ENCODE data around the gene HTRA3. TPM values are rescaled to one million over a fixed set of nuclear protein-coding genes. Genes with fewer than 3 reads are reported as not detected.

Gene HTRA3
- total and polyA plus RNA-seq, 2 experiments from 2014 or later: 19.4 to 34.9 TPM

DNA sequence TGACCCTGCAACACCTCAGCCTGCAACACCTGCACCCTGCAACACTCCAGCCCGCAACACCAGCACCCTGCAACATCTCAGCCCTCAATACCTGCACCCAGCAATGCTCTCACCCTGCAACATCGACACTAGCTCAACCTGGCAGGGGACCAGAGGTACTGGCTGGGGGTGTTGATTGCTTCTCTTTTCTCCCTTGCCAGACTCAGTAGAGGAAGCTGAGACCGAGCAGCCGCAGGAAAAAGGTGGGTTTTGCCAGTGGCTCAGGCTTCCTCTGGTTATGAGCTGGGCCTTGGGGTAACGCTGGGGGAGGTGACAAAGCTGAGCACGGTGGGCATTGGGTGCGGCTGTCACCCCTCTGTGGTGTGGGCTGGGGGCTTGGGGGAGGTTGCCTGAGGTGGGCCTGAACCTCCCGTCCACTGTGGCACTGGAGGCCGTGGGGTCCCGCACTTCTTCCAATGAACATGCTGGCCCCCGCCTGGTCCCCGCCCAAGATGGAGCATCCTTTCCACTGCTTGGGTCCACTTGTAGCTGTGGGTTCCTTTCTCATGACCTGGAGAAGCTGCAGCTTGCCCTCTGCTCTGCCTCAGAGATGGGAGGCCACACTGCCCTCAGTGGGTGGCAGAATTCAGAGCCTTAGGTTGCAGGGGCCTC is 44.5 kb upstream of the HTRA3 start:
- Histone ChIP-seq H3K4me3 (no peak overlapping the region), H4K20me1 (ENCODE audit: insufficient read depth, poor library complexity, severe bottlenecking) (no peaks in the 10 kb centered on the region), H3K4me1 (ENCODE audit: insufficient read depth) (peaks cover 19% of the 10 kb centered on the region), H3K36me3 (replicated peaks; ENCODE audit: insufficient read depth, low read depth) (no peaks in the 10 kb centered on the region), H3K9me2 (replicated peaks; ENCODE audit: insufficient read depth) (no peaks in the 10 kb centered on the region), H3K4me2 (no peak overlapping the region), H2AFZ (no peak overlapping the region), H3K79me2 (no peaks in the 10 kb centered on the region), H3K27ac (peak overlapping the region; percentile 69), H3K27me3 (no peaks in the 10 kb centered on the region), H3K9me3 (ENCODE audit: low read depth) (no peaks in the 10 kb centered on the region)
- no peak for TF ChIP-seq EZH2phosphoT487 (IDR thresholded peaks at IDR 0.05; ENCODE audit: low read depth, severe bottlenecking, unreplicated experiment)
- DNase-seq (ENCODE audit: low spot score): no peak
- 92% methylated on average over 12 of the region's 12 CpGs for WGBS (ENCODE audit: low lambda C conversion rate, missing lambda C conversion rate)

DNA sequence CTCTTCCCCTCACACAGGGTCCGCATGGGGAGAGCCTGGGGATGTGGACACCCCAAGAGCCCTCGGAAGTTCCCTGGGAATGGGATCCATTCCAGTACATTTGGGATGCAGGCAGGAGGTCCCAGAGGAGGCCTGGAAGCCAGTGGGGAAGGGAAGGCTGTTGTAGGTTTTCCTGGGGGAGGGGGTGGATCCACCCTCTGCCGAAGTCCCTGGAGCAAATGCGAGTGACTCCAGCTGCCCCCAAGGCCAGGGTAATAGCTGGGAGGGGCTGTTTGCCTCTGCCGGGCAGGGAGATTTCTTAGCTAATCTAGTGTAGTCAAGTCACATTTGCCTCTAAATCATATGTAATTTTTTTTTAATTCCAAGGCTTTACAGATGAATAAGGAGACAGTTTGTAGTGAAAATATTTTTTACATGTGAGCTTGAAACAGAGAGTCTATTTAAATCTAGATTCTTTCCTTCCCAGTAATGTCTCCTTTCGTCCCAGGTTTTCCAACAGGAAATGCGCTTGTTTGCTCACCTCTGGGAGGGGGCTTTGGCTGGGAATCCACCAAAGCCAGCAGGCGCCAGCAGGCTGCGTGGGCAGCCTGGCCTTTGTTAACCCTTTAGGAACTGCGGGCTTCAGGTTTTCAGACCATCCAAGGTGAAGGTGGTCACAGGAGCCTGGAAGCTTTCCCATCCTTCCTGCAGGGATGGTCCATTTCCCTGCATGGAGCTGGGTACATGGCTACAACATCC is 43.7 kb upstream of the HTRA3 start:
- Histone ChIP-seq H3K4me3 (no peak overlapping the region), H3K27me3 (no peaks in the 10 kb centered on the region), H3K79me2 (no peaks in the 10 kb centered on the region), H2AFZ (no peak overlapping the region), H3K4me1 (ENCODE audit: insufficient read depth) (peaks cover 19% of the 10 kb centered on the region), H3K9me3 (ENCODE audit: low read depth) (no peaks in the 10 kb centered on the region), H3K27ac (peak overlapping the region; percentile 69), H3K36me3 (replicated peaks; ENCODE audit: insufficient read depth, low read depth) (no peaks in the 10 kb centered on the region), H4K20me1 (ENCODE audit: insufficient read depth, poor library complexity, severe bottlenecking) (no peaks in the 10 kb centered on the region), H3K4me2 (no peak overlapping the region), H3K9me2 (replicated peaks; ENCODE audit: insufficient read depth) (no peaks in the 10 kb centered on the region)
- DNase-seq (ENCODE audit: low spot score): no peak
- TF ChIP-seq, protein P1, sequence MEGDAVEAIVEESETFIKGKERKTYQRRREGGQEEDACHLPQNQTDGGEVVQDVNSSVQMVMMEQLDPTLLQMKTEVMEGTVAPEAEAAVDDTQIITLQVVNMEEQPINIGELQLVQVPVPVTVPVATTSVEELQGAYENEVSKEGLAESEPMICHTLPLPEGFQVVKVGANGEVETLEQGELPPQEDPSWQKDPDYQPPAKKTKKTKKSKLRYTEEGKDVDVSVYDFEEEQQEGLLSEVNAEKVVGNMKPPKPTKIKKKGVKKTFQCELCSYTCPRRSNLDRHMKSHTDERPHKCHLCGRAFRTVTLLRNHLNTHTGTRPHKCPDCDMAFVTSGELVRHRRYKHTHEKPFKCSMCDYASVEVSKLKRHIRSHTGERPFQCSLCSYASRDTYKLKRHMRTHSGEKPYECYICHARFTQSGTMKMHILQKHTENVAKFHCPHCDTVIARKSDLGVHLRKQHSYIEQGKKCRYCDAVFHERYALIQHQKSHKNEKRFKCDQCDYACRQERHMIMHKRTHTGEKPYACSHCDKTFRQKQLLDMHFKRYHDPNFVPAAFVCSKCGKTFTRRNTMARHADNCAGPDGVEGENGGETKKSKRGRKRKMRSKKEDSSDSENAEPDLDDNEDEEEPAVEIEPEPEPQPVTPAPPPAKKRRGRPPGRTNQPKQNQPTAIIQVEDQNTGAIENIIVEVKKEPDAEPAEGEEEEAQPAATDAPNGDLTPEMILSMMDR (IDR thresholded peaks at IDR 0.05; ENCODE audit: poor library complexity): no peak
- TF ChIP-seq EZH2 (IDR thresholded peaks at IDR 0.05; ENCODE audit: borderline replicate concordance) (no peak), EZH2phosphoT487 (IDR thresholded peaks at IDR 0.05; ENCODE audit: low read depth, severe bottlenecking, unreplicated experiment) (no peak)
- 31% methylated on average over 10 of the region's 10 CpGs for WGBS (ENCODE audit: low lambda C conversion rate, missing lambda C conversion rate)

DNA sequence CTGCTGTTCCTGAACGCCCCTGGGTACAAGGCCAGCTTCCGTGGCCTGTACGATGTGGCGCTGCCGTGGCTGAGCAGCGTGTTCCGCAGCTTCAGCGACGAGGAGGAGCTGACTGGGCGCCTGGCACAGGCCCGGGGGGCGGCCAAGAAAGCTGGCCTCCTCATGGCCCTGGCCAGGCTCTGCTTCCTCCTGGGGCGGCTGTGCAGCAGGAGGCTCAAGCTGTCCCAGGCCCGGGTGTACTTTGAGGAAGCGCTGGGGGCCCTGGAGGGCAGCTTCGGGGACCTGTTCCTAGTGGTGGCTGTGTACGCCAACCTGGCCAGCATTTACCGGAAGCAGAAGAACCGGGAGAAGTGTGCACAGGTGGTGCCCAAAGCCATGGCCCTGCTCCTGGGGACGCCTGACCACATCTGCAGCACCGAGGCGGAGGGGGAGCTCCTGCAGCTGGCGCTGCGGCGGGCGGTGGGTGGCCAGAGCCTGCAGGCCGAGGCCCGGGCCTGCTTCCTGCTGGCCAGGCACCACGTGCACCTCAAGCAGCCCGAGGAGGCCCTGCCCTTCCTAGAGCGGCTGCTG is 42.3 kb upstream of the HTRA3 start:
- Histone ChIP-seq H3K4me3 (no peak overlapping the region), H3K4me1 (ENCODE audit: insufficient read depth) (peaks cover 19% of the 10 kb centered on the region), H2AFZ (no peak overlapping the region), H3K36me3 (replicated peaks; ENCODE audit: insufficient read depth, low read depth) (no peaks in the 10 kb centered on the region), H3K4me2 (no peak overlapping the region), H3K9me2 (replicated peaks; ENCODE audit: insufficient read depth) (no peaks in the 10 kb centered on the region), H3K79me2 (no peaks in the 10 kb centered on the region), H3K27ac (no peak overlapping the region), H4K20me1 (ENCODE audit: insufficient read depth, poor library complexity, severe bottlenecking) (no peaks in the 10 kb centered on the region), H3K9me3 (ENCODE audit: low read depth) (no peaks in the 10 kb centered on the region), H3K27me3 (no peaks in the 10 kb centered on the region)
- 90% methylated on average over 31 of the region's 31 CpGs for WGBS (ENCODE audit: low lambda C conversion rate, missing lambda C conversion rate)
- no peak for TF ChIP-seq EZH2 (IDR thresholded peaks at IDR 0.05; ENCODE audit: borderline replicate concordance)
- TF ChIP-seq, protein P1 (IDR thresholded peaks at IDR 0.05; ENCODE audit: poor library complexity): no peak
- no peak for TF ChIP-seq EZH2phosphoT487 (IDR thresholded peaks at IDR 0.05; ENCODE audit: low read depth, severe bottlenecking, unreplicated experiment)
- no peak for DNase-seq (ENCODE audit: low spot score)

DNA sequence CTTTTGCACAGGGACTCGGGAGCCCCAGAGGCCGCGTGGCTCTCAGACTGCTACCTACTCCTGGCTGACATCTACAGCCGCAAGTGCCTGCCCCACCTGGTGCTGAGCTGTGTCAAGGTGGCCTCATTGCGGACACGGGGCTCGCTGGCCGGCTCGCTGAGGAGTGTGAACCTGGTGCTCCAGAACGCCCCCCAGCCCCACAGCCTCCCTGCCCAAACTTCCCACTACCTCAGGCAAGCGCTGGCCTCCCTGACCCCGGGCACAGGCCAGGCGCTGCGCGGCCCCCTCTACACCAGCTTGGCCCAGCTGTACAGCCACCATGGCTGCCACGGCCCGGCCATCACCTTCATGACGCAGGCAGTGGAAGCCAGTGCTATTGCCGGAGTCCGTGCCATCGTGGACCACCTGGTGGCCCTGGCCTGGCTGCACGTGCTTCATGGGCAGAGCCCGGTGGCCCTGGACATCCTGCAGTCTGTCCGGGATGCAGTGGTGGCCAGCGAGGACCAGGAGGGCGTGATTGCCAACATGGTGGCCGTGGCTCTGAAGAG is 41.7 kb upstream of the HTRA3 start:
- 91% methylated on average over 27 of the region's 27 CpGs for WGBS (ENCODE audit: low lambda C conversion rate, missing lambda C conversion rate)

More for the DNA sequence above, 41.7 kb upstream of the HTRA3 start:
- Histone ChIP-seq H3K79me2 (no peaks in the 10 kb centered on the region), H3K4me1 (ENCODE audit: insufficient read depth) (peaks cover 19% of the 10 kb centered on the region), H2AFZ (no peak overlapping the region), H3K4me2 (no peak overlapping the region), H3K9me2 (replicated peaks; ENCODE audit: insufficient read depth) (no peaks in the 10 kb centered on the region), H4K20me1 (ENCODE audit: insufficient read depth, poor library complexity, severe bottlenecking) (no peaks in the 10 kb centered on the region), H3K36me3 (replicated peaks; ENCODE audit: insufficient read depth, low read depth) (no peaks in the 10 kb centered on the region), H3K9me3 (ENCODE audit: low read depth) (no peaks in the 10 kb centered on the region), H3K27me3 (no peaks in the 10 kb centered on the region), H3K27ac (no peak overlapping the region), H3K4me3 (no peak overlapping the region)
- TF ChIP-seq, protein P1 (IDR thresholded peaks at IDR 0.05; ENCODE audit: poor library complexity): no peak
- TF ChIP-seq EZH2phosphoT487 (IDR thresholded peaks at IDR 0.05; ENCODE audit: low read depth, severe bottlenecking, unreplicated experiment) (no peak), EZH2 (IDR thresholded peaks at IDR 0.05; ENCODE audit: borderline replicate concordance) (no peak)
- DNase-seq (ENCODE audit: low spot score): no peak

Measured in hepatocyte (in vitro differentiated cells).